D721Med (cell line): ENCODE results near the gene SCN3A.

Experiments used
- DNase-seq: peaks from one replicate; pipeline ENCODE4 v3.0.0; 2011; ENCODE audit warnings: low spot score; ENCODE audit not compliant: insufficient read length
- FAIRE-seq: peaks from 2 replicates; lab custom pipeline; 2011; peaks lifted over from hg19 to GRCh38; lab: Jason Lieb, UNC
- TF ChIP-seq, protein P1 (sequence below): IDR thresholded peaks from 2 replicates; pipeline ENCODE4 v1.5.1; 2012; ENCODE audit warnings: mild to moderate bottlenecking, control low read depth; ENCODE audit not compliant: insufficient read depth; ENCODE audit errors: missing control alignments

Gene SCN3A

DNA sequence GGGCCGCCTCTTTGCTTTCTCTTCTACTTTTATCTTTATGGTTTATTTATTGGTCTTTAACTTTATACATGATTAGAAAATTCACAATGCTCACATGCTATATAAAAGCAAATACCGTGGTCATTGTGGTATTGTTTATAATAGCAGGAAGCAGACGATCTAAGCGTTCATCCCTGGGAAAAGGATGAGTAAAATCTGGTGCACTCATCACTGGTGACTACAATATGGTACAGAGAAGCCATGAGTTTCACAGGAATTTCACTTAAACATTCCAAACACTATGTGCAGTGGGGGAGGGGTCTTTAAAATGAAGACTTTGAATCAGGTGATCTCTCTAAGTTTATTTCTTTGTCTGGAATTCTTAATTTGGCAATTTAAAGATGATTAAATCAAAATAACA is 97.9 kb downstream of the SCN3A start:
- DNase-seq (no peak), FAIRE-seq (no peak)
- TF ChIP-seq, protein P1, sequence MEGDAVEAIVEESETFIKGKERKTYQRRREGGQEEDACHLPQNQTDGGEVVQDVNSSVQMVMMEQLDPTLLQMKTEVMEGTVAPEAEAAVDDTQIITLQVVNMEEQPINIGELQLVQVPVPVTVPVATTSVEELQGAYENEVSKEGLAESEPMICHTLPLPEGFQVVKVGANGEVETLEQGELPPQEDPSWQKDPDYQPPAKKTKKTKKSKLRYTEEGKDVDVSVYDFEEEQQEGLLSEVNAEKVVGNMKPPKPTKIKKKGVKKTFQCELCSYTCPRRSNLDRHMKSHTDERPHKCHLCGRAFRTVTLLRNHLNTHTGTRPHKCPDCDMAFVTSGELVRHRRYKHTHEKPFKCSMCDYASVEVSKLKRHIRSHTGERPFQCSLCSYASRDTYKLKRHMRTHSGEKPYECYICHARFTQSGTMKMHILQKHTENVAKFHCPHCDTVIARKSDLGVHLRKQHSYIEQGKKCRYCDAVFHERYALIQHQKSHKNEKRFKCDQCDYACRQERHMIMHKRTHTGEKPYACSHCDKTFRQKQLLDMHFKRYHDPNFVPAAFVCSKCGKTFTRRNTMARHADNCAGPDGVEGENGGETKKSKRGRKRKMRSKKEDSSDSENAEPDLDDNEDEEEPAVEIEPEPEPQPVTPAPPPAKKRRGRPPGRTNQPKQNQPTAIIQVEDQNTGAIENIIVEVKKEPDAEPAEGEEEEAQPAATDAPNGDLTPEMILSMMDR = no peak

DNA sequence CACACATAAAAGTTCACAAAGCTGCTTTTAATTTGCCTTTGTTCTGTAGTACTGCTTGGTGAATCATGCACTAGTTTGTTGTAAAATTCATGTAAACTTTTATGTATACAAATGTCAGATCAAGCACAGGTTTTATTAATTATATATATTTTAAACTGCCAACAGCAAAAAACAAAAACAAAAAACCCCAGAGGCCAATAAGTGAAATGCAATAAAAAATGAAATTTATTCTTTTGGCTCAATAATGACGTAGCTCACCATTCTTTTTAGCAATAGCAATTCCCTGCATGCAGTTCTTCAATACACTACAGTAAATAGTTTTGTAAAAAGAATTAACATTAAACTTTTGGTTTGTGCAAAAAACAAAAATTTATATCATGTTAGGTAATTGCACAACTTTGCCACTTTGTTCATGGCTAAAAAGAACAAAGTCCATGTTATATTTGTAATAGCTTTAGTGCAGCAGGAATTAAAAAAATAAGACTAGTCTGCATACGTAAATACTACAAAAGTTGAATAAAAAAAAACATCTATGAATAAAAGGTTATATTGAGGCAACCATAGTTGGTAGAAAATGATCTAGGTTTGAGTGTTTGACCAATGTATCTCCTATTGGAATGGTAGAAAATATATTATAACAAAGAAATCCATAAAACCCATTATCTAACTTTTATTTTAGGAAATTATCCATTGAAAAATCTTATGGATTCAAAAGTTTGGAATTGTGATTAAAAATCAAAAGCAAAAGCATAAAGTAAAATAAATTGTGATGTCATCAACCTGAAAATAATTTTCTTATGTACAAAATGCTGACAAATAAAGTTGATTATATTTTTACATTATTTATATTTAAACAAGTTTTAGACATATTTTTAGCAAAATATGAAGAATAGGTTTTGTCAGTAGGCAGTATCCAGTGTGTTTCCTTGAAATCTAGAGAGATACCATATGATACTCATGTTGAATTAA is 115.6 kb downstream of the SCN3A start:
- DNase-seq (no peak), FAIRE-seq (no peak)
- TF ChIP-seq, protein P1 = no peak

DNA sequence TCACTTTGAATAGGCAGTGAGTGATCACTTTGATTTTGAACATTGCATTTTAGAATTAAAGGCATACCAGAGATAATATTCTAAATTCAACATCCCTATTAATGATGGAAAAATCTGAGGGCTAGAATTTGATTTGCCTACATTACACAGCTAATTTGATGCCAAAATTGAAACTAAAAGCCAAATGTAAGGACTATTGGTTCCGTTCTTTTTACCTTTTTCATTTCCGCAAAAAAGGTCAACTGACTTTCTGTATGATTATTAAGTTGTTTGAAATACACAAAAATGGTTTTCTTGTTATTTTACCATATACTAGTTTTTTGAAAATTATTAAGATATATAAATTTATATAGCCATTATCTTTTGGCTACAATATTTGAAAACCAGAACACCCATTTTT is 117.5 kb downstream of the SCN3A start:
- DNase-seq (no peak), FAIRE-seq (no peak)

DNA sequence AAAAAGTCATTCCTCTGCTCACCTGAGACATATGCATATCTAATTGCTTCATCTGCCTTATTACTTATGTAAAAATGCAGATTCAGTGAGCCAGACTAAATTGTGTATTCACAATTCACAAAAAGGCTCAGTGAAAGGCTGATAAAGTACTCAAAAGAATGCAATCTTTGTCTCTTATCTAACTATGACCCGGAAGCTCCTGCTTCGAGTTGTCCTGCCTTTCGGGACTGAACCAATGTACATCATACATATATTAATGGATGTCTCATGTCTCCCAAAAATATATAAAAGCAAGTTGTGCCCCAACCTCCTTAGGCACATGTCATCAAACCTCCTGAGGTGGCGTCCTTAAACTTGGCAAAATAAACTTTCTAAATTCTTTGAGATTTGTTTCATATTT is 120.5 kb downstream of the SCN3A start:
- TF ChIP-seq, protein P1 = no peak
- DNase-seq (no peak), FAIRE-seq (no peak)

More for the DNA sequence above, 117.5 kb downstream of the SCN3A start:
- TF ChIP-seq, protein P1 = no peak

DNA sequence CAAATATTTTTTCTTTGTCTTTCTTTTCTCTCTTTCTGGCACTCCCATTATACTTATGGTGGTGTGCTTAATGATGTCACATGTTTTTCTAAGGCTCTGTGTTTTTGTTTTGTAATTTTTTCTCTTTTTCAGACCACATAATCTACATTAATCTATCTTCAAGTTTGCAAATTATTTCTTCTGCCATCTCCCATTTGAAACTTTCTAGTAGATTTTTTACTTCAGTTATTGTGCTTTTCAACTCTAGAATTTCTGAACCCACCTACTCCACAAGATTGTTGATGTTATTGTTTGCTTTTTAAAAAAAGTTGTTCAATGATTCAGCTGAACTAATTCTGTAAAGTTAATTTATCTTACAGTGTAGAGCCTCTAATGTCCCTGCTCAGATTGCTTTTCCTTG is 121.4 kb downstream of the SCN3A start:
- FAIRE-seq = no peak
- TF ChIP-seq, protein P1 = no peak
- DNase-seq = no peak

DNA sequence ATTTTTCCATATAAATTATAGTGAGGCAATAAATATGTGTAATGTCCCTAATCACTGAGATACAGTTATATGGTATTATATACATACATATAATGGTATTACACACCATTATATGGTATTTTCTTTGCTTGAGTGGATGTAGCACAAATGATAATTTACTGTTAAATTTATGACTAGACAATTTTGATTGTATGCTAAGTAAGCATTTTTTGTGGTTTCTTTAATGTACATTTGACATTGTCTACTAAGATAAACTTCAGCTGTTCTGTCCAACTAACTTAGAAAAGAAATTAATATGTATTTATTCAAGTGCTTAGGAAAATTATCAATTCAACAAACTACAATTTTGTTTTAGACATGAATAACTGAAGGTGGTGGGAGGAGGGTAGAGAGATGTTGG is 122.6 kb downstream of the SCN3A start:
- TF ChIP-seq, protein P1 = no peak
- DNase-seq (no peak), FAIRE-seq (no peak)

DNA sequence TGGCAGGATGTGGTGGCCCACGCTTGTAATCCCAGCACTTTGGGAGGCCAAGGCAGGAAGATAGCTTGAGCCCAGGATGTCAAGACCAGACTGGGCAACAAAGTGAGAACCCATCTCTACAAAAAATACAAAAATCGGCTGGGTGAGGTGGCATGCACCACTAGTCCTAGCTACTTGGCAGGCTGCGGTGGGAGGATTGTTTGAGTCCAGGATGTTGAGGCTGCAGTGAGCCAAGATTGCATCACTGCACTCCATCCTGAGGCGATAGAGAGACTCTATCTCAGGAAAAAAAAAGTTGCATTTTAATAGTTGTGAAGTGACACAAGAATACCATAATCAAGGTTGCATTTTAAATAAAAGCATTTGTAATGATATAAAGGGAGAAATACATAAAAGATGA is 124.4 kb downstream of the SCN3A start:
- DNase-seq (no peak), FAIRE-seq (no peak)
- TF ChIP-seq, protein P1 = no peak
